ENCODE data around the gene B4GALNT3. TPM values are rescaled to one million over a fixed set of nuclear protein-coding genes. Genes with fewer than 3 reads are reported as not detected.

Gene B4GALNT3
- total and polyA plus RNA-seq, 2 of the 13 experiments (the other 11 are each of a cell fraction or from before 2014, with no cell fraction given) = 3.2 to 4.4 TPM

- TF ChIP-seq TFE3 (CRISPR knock-in tag; IDR thresholded peaks at IDR 0.05) (no peak), THAP8 (CRISPR knock-in tag; IDR thresholded peaks at IDR 0.05; ENCODE audit: borderline replicate concordance) (no peak)
Measured at GRCh38 chr12:543114-543451, 83.3 kb downstream of the B4GALNT3 start (continued).

- no peak for ATAC-seq
- no peak overlapping the region for H3K9ac ChIP-seq (ENCODE audit: insufficient read depth, low read depth, low read length)
- POLR2A ChIA-PET = no interaction called here
- H3K27ac ChIP-seq (ENCODE audit: extremely low read length, insufficient read depth, low read length) = no peak overlapping the region
- in situ Hi-C loops (cut with HindIII; ENCODE audit: extremely low pct_ligation_motif_present, low pct_unique_long_range_greater_than_20kb) = loop anchor here (5.0 kb wide), 1 partner anchor 87 kb away; the partner anchor contains the start of gene B4GALNT3
- no peak for DNase-seq (ENCODE audit: low spot score)
- BruUV-seq (replicated peaks) = no TSS peak
- intact Hi-C loops (cut with micrococcal nuclease; ENCODE audit: unreplicated experiment) = no loop called here
- H3K9me3 ChIP-seq (ENCODE audit: low read length) = no peaks in the 10 kb centered on the region
- FAIRE-seq = no peak
- no peak overlapping the region for H3K4me2 ChIP-seq (ENCODE audit: low read depth, low read length)
- 77% methylated on average over 6 of the region's 8 CpGs for WGBS (ENCODE audit: low lambda C conversion rate)
- CTCF ChIA-PET (ENCODE audit: low intra/inter-chr PET ratio, low total read pairs) = interaction anchor here (0.8 kb wide), 1 partner anchor 90 kb away, joined by 3 read pairs; no protein-coding TSS in a partner anchor
- no peaks in the 10 kb centered on the region for H3K79me2 ChIP-seq (ENCODE audit: insufficient read depth, low read length)
- no peak overlapping the region for H2AFZ ChIP-seq (ENCODE audit: low read length)
- H3K27me3 ChIP-seq (ENCODE audit: control insufficient read depth in 1 of 2, insufficient read depth in 2 of 2, low read length in 2 of 2) = no peaks in the 10 kb centered on the region
- H3K4me3 ChIP-seq (replicated peaks in 1 of 3; ENCODE audit: insufficient read depth in 1 of 3, low read depth in 2 of 3, low read length in 3 of 3) = no peak overlapping the region
- H4K20me1 ChIP-seq (ENCODE audit: insufficient read depth, low read length) = no peaks in the 10 kb centered on the region
- H3K4me1 ChIP-seq (ENCODE audit: insufficient read depth, low read length) = no peaks in the 10 kb centered on the region
- H3K36me3 ChIP-seq (replicated peaks in 1 of 2; ENCODE audit: control insufficient read depth in 1 of 2, insufficient read depth in 2 of 2, low read length in 2 of 2) = no peaks in the 10 kb centered on the region
- TF ChIP-seq HMGA1 (CRISPR knock-in tag; conservative IDR thresholded peaks at IDR 0.05) = no peak
- TF ChIP-seq FIP1L1 (IDR thresholded peaks at IDR 0.05; ENCODE audit: borderline replicate concordance, insufficient read depth, low read depth, low read length) = no peak
- no peak for TF ChIP-seq ZNF121 (CRISPR knock-in tag; IDR thresholded peaks at IDR 0.05)
- no peak for TF ChIP-seq ZNF280B (CRISPR knock-in tag; IDR thresholded peaks at IDR 0.05; ENCODE audit: borderline replicate concordance)
- TF ChIP-seq FOXJ3 (CRISPR knock-in tag; IDR thresholded peaks at IDR 0.05; ENCODE audit: borderline replicate concordance) = no peak
- TF ChIP-seq FOXO4 (CRISPR knock-in tag; conservative IDR thresholded peaks at IDR 0.05) = no peak
- TF ChIP-seq MLXIP (CRISPR knock-in tag; IDR thresholded peaks at IDR 0.05; ENCODE audit: borderline replicate concordance) = no peak
- no peak for TF ChIP-seq ZNF484 (CRISPR knock-in tag; IDR thresholded peaks at IDR 0.05; ENCODE audit: borderline replicate concordance, low read depth)
- no peak for TF ChIP-seq MAFK (conservative IDR thresholded peaks at IDR 0.05 in 1 of 2, IDR thresholded peaks at IDR 0.05 in 1 of 2; ENCODE audit: low read length in 2 of 2)
- no peak for TF ChIP-seq FUBP1 (CRISPR knock-in tag; IDR thresholded peaks at IDR 0.05; ENCODE audit: borderline replicate concordance)
Measured at GRCh38 chr12:544142-544541, 84.4 kb downstream of the B4GALNT3 start.
